MM.1S (cell line): ENCODE data around the gene ITSN1.

Source experiments
- DNase-seq: peaks from one replicate; pipeline ENCODE4 v3.0.0-alpha.2; 2015
- H2AFZ ChIP-seq: fragments of 300-600 bp; sonication (generic); 2 replicates; pipeline ENCODE4 v1.6.0; 2016; ENCODE audit warnings: antibody characterized with exemption, low read length
- H3F3A ChIP-seq: fragments of 300-600 bp; sonication (generic); 2 replicates; pipeline ENCODE4 v1.6.1; 2016; ENCODE audit warnings: mild to moderate bottlenecking, antibody characterized with exemption, low read length, moderate library complexity, mixed read lengths; ENCODE audit not compliant: insufficient read depth
- H3K27ac ChIP-seq: fragments of 300-600 bp; sonication (generic); 2 replicates; pipeline ENCODE4 v1.5.1; 2016; ENCODE audit warnings: mild to moderate bottlenecking, low read length
- H3K27me3 ChIP-seq: fragments of 300-600 bp; sonication (generic); replicated peaks from 2 replicates; pipeline ENCODE4 v1.6.0; 2016; ENCODE audit warnings: low read length; ENCODE audit not compliant: insufficient read depth
- H3K36me3 ChIP-seq: fragments of 300-600 bp; sonication (generic); replicated peaks from 2 replicates; pipeline ENCODE4 v1.6.1; 2016; ENCODE audit warnings: mild to moderate bottlenecking, low read length, mixed read lengths; ENCODE audit not compliant: insufficient read depth
- H3K4me1 ChIP-seq: fragments of 300-600 bp; sonication (generic); 2 replicates; pipeline ENCODE4 v1.6.1; 2016; ENCODE audit warnings: low read length, mixed read lengths
- H3K4me2 ChIP-seq: fragments of 300-600 bp; sonication (generic); 2 replicates; pipeline ENCODE4 v1.6.0; 2016; ENCODE audit warnings: low read depth, low read length
- H3K4me3 ChIP-seq: fragments of 300-600 bp; sonication (generic); 2 replicates; pipeline ENCODE4 v1.5.1; 2016; ENCODE audit warnings: low read length, mixed read lengths
- H3K79me2 ChIP-seq: fragments of 300-600 bp; sonication (generic); 2 replicates; pipeline ENCODE4 v1.6.1; 2016; ENCODE audit warnings: mixed run types, low read length, mixed read lengths
- H3K9ac ChIP-seq: fragments of 300-600 bp; sonication (generic); 2 replicates; pipeline ENCODE4 v1.6.1; 2016; ENCODE audit warnings: low read length, mixed read lengths
- H3K9me2 ChIP-seq: fragments of 300-600 bp; sonication (generic); replicated peaks from 2 replicates; pipeline ENCODE4 v1.6.1; 2016; ENCODE audit warnings: mild to moderate bottlenecking, low read length, mixed read lengths; ENCODE audit not compliant: insufficient read depth
- H3K9me3 ChIP-seq: fragments of 300-600 bp; sonication (generic); replicated peaks from 2 replicates; pipeline ENCODE4 v1.6.1; 2016; ENCODE audit warnings: mild to moderate bottlenecking, low read length, mixed read lengths; ENCODE audit not compliant: insufficient read depth
- H4K20me1 ChIP-seq: fragments of 300-600 bp; sonication (generic); 2 replicates; pipeline ENCODE4 v1.6.1; 2016; ENCODE audit warnings: mild to moderate bottlenecking, low read length, moderate library complexity, mixed read lengths; ENCODE audit not compliant: insufficient read depth
- CTCF ChIP-seq: fragments of 300-600 bp; sonication (generic); IDR thresholded peaks from 2 replicates; pipeline ENCODE4 v1.5.1; 2016; ENCODE audit warnings: antibody characterized with exemption, low read length, mixed read lengths
- EZH2 ChIP-seq: fragments of 300-600 bp; sonication (generic); optimal IDR thresholded peaks from 2 replicates; pipeline ENCODE3; 2017; ENCODE audit warnings: low read depth, mild to moderate bottlenecking, antibody characterized with exemption, low read length, mixed read lengths
- EZH2phosphoT487 ChIP-seq: fragments of 300-600 bp; sonication (generic); IDR thresholded peaks from 2 replicates; pipeline ENCODE4 v1.6.1; 2018; ENCODE audit warnings: antibody characterized with exemption, low read length

ITSN1 gene

GRCh38 chr21:33820798-33821197 lies 178.5 kb downstream of the ITSN1 start:
- H2AFZ ChIP-seq: no peak overlapping the region
- H3K4me2 ChIP-seq: no peak overlapping the region
- no peaks in the 10 kb centered on the region for H3K9me3 ChIP-seq
- H3K9ac ChIP-seq: no peak overlapping the region
- no peaks in the 10 kb centered on the region for H3K4me1 ChIP-seq
- H3K27ac ChIP-seq: no peak overlapping the region
- no peaks in the 10 kb centered on the region for H3K27me3 ChIP-seq
- no peaks in the 10 kb centered on the region for H3K9me2 ChIP-seq
- no peak for DNase-seq
- H3K79me2 ChIP-seq: no peaks in the 10 kb centered on the region
- H3K36me3 ChIP-seq: no peaks in the 10 kb centered on the region
- no peak overlapping the region for H3K4me3 ChIP-seq
- H4K20me1 ChIP-seq: no peaks in the 10 kb centered on the region
- H3F3A ChIP-seq: no peaks in the 10 kb centered on the region
- TF ChIP-seq EZH2 (no peak), CTCF (no peak), EZH2phosphoT487 (no peak)

- no peak overlapping the region for H3K4me2 ChIP-seq
- no peaks in the 10 kb centered on the region for H3K9me2 ChIP-seq
- H3K4me1 ChIP-seq: no peaks in the 10 kb centered on the region
- no peaks in the 10 kb centered on the region for H3K36me3 ChIP-seq
- no peaks in the 10 kb centered on the region for H3K27me3 ChIP-seq
- no peaks in the 10 kb centered on the region for H3K79me2 ChIP-seq
- no peaks in the 10 kb centered on the region for H4K20me1 ChIP-seq
- no peaks in the 10 kb centered on the region for H3K9me3 ChIP-seq
- no peaks in the 10 kb centered on the region for H3F3A ChIP-seq
- DNase-seq: no peak
- TF ChIP-seq EZH2 (no peak), CTCF (peak; percentile 3; the same call in 1 of the 2 replicates), EZH2phosphoT487 (no peak)
- no peak overlapping the region for H3K27ac ChIP-seq
- H2AFZ ChIP-seq: no peak overlapping the region
- H3K9ac ChIP-seq: no peak overlapping the region
- H3K4me3 ChIP-seq: no peak overlapping the region
These were observed 179.4 kb downstream of the ITSN1 start for GRCh38 chr21:33821503-33822322.

- H3K9me3 ChIP-seq: no peaks in the 10 kb centered on the region
These were observed 182.0 kb downstream of the ITSN1 start for GRCh38 chr21:33824156-33824941.

More at GRCh38 chr21:33824156-33824941, 182.0 kb downstream of the ITSN1 start:
- Histone ChIP-seq H3F3A (no peaks in the 10 kb centered on the region), H3K4me3 (no peak overlapping the region), H3K4me2 (no peak overlapping the region), H3K36me3 (no peaks in the 10 kb centered on the region), H2AFZ (no peak overlapping the region), H3K9ac (no peak overlapping the region), H4K20me1 (no peaks in the 10 kb centered on the region), H3K4me1 (no peaks in the 10 kb centered on the region), H3K79me2 (no peaks in the 10 kb centered on the region), H3K9me2 (no peaks in the 10 kb centered on the region), H3K27me3 (no peaks in the 10 kb centered on the region), H3K27ac (no peak overlapping the region)
- DNase-seq: no peak
- TF ChIP-seq EZH2phosphoT487: no peak
- TF ChIP-seq CTCF: no peak
- TF ChIP-seq EZH2: no peak
